Small intestine (tissue), 7 donors: ENCODE data around the gene NPHP3. TPM values are rescaled to one million over a fixed set of nuclear protein-coding genes. Genes with fewer than 3 reads are reported as not detected.

Experiments used
- DNase-seq, 2 donors: peaks; one replicate each; pipeline versions ENCODE4 v3.0.0 to v3.0.0-alpha.2; 2013
- FAIRE-seq: peaks from 2 replicates; lab custom pipeline; 2012; peaks lifted over from hg19 to GRCh38; lab: Jason Lieb, UNC
- H3K27ac ChIP-seq, 3 donors: one replicate each; pipeline ENCODE4 v1.5.1; 2013; ENCODE audit warnings: low read length in 2 of 3, mild to moderate bottlenecking in 2 of 3, control low read depth in 1 of 3, inconsistent platforms in 1 of 3, low read depth in 1 of 3, moderate library complexity in 1 of 3
- H3K27me3 ChIP-seq, 3 donors: one replicate each; pipeline ENCODE4 v1.6.1; 2013; ENCODE audit warnings: low read length in 3 of 3, inconsistent platforms in 1 of 3; ENCODE audit not compliant: control insufficient read depth in 3 of 3, insufficient read depth in 3 of 3
- H3K36me3 ChIP-seq, 3 donors: one replicate each; pipeline ENCODE4 v1.6.1; 2013; ENCODE audit warnings: low read length in 3 of 3, inconsistent platforms in 1 of 3, low read depth in 1 of 3, mild to moderate bottlenecking in 1 of 3, moderate library complexity in 1 of 3; ENCODE audit not compliant: control insufficient read depth in 3 of 3, insufficient read depth in 2 of 3
- H3K4me1 ChIP-seq, 3 donors: one replicate each; pipeline ENCODE4 v1.6.1; 2013; ENCODE audit warnings: low read length in 2 of 3, inconsistent platforms in 1 of 3, low read depth in 1 of 3, mild to moderate bottlenecking in 1 of 3, moderate library complexity in 1 of 3; ENCODE audit not compliant: control insufficient read depth in 3 of 3, insufficient read depth in 2 of 3
- H3K4me3 ChIP-seq, 3 donors: one replicate each; pipeline ENCODE4 v1.5.1; 2013; ENCODE audit warnings: low read length in 3 of 3, control low read depth in 1 of 3, inconsistent platforms in 1 of 3, low read depth in 1 of 3, mild to moderate bottlenecking in 1 of 3, moderate library complexity in 1 of 3
- H3K9me3 ChIP-seq, 2 donors: one replicate each; pipeline ENCODE4 v1.6.1; 2013; ENCODE audit warnings: low read depth in 1 of 2, low read length in 1 of 2; ENCODE audit not compliant: control insufficient read depth in 2 of 2, insufficient read depth in 1 of 2
- WGBS, 3 donors: extraction: QIAGEN DNeasy Blood & Tissue Kit; methylation state at CpG; one replicate each; pipeline ENCODE4 v1.1.7; 2013; 5-methylcytosine and 5-hydroxymethylcytosine counted together
- polyA plus RNA-seq, 4 donors: library from polyadenylated mRNA; stranded (reverse) in 3 of 4; unstranded in 1 of 4; fragments of 200-250 nt in 3 of 4; fragments of 120-200 nt in 1 of 4; gene quantifications; one replicate each; pipeline versions ENCODE4 v1.2.1 to v1.2.3, GENCODE V29; 2013
- donor health status: healthy with polysubstance abuse.
- donor health status: control.
- donor health status: control.
- donor health status: Bipolar disorder and iron deficiency.
- donor health status: healthy.

Gene NPHP3
- polyA plus RNA-seq, 4 donors, result 3.8 to 30.0 (median 11.6) TPM

DNA sequence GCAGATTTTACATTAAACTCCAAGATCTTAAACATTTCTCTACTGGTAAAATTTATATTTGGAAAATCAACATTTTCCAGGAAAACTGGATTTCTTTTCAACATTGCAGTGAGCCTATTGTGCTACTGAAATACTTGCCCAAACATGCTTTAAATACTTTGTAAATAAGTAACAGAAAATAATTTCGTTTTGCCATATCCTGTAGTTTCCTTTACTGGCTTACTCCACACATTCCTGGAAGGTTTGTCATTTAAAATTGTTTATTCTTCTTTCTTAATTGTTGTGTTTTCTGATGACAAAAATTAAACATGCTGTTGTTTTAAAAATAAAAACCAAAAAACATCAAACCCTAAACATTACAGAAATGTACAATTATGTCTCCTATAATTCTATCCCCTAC is 84.6 kb downstream of the NPHP3 start:
- DNase-seq, result no peak
- FAIRE-seq, result no peak
- no peak overlapping the region for H3K4me3 ChIP-seq
- H3K4me1 ChIP-seq, result no peaks in the 10 kb centered on the region
- H3K9me3 ChIP-seq, result no peaks in the 10 kb centered on the region
- H3K36me3 ChIP-seq, result peaks cover 0 to 10% (median 3%) of the 10 kb centered on the region in 3 donors
- no peaks in the 10 kb centered on the region for H3K27me3 ChIP-seq
- 33 to 59% (median 55%) methylated on average over 1 of the region's 1 CpG for WGBS, 3 donors
- H3K27ac ChIP-seq, result no peak overlapping the region

- DNase-seq (no peak), FAIRE-seq (no peak)
- Histone ChIP-seq H3K27me3 (no peaks in the 10 kb centered on the region), H3K4me3 (no peak overlapping the region), H3K36me3 (peaks cover 0 to 12% (median 3%) of the 10 kb centered on the region in 3 donors), H3K4me1 (no peaks in the 10 kb centered on the region), H3K27ac (no peak overlapping the region), H3K9me3 (no peaks in the 10 kb centered on the region)
Measured at GRCh38 chr3:132635052-132635451, 87.2 kb downstream of the NPHP3 start.

Other genes starting within 250 kb of the NPHP3 start
- 10 to 100 TPM in 2 of 4 donors, 1 to 10 TPM in 2; 1.2 to 24.4 (median 9.2) TPM for gene ACKR4, start 125.1 kb downstream of the NPHP3 start, polyA plus RNA-seq
- 10 to 100 TPM in 3 of 4 donors, 1 to 10 TPM in 1; 4.9 to 55.0 (median 42.2) TPM for gene ACAD11, start 62.6 kb downstream of the NPHP3 start, polyA plus RNA-seq
- gene UBA5, start 62.1 kb downstream of the NPHP3 start, polyA plus RNA-seq, result 10 to 100 TPM; 27.0 to 64.3 (median 29.3) TPM